GM18867 (cell line): ENCODE measurements around the gene DNMT3B.

Experiments used
- ATAC-seq: cut with Tn5 transposase; IDR thresholded peaks from one replicate; pipeline ENCODE4 v1.9.1; 2021; ENCODE audit warnings: mild to moderate bottlenecking, moderate library complexity; ENCODE audit not compliant: unreplicated experiment

Gene DNMT3B

DNA sequence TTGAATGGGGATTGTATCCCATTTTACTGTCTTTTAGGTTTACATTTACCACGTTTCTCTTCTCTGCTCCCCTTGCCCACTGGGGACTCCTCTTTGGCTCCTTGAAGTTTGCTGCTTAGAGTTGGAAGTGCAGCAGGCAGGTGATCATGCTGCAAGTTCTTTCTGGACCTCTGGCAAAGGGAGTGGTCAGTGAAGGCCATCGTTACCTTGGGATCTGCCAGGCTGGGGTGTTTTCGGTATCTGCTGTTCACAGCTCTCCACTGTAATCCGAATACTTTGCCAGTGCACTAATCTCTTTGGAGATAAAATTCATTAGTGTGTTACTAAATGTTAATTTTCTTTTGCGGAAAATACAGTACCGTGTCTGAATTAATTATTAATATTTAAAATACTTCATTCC lies 87.4 kb downstream of the DNMT3B start:
- no peak for ATAC-seq

DNA sequence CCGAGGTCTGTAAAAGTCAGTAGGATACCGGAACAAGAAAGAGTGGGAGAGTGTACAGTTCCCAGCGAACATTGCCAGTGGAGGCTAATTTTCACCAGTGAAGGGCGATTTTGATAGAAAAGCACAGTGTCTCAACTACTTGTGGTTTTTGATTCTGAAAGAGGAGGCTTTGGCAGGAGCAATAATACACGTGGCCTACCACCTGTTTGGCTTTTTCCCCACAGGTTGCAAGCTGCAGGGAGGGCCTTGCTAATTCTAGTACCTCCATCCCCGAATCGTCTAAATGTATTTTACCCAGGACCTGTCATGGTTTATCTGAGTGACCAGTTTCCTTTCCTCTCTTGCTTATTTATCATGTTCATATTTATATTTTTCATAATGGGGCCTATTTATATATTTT lies 93.2 kb downstream of the DNMT3B start:
- no peak for ATAC-seq

DNA sequence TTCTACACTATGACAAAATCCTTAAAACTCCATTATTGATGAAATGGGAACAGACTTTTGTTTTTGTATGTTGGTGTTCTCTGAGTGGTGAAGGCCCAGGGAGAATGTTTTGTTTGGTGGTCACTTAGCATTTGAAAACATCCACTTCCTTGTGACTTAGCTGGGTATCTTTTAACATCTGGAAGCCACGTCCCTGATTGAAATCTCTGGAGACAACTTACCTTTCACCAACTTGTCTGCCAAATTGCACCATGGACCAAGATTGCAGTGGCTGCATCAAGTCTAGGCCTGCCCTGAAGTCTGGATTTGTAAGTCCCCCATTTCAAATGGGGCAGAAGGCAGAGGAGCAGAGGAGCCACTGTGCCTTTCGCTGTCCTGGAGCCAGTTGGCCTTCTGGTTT lies 96.0 kb downstream of the DNMT3B start:
- ATAC-seq, result no peak
